GM21528 (cell line): Measurements from ENCODE around the gene NR6A1.

Source experiments
- ATAC-seq: cut with Tn5 transposase; IDR thresholded peaks from one replicate; pipeline ENCODE4 v1.9.1; 2021; ENCODE audit warnings: mild to moderate bottlenecking, moderate library complexity; ENCODE audit not compliant: unreplicated experiment, low FRiP score

NR6A1 gene

DNA sequence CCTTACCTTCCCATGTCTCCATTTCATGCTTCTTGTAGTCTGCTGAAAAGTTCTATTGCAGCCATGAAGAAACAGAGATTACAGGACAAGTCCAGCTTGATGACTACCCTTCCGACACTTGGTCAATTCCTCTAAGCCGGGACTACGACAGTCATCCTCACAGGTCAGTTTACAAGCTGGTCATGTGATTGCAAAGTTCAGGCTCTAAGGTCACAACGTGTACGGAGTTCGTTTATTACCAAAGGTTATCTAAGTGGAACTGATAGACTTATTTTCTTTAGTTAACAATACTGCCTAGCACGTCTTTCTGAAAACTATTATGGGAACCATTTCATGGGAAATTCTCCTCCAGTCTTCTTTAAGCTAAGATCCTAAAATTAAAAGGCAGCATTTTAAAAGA is 175.4 kb downstream of the NR6A1 start:
- ATAC-seq: no peak

GRCh38 chr9:124594673-124595072 is 176.4 kb downstream of the NR6A1 start:
- ATAC-seq: no peak

- ATAC-seq: no peak
These were observed 176.9 kb downstream of the NR6A1 start for GRCh38 chr9:124594225-124594624.

DNA sequence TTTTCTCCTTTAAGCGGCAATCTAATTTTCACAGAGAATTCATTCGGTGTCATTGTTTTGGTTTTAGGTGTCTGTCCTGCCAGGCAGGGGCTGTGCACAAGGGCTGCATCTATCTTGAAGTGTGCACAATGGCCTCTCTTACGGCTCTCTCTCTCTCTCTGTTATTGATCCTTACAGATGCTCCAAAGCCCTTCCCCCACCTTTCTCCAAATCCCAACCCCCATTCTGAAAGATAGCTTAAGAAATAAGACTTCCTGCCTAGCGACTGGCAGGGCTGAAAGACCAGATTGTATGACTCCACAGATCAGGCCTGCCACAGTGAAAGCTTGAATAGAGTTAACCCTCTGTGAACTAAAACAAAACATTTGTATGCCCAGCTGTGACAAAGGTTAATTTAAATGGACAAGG is 177.5 kb downstream of the NR6A1 start:
- no peak for ATAC-seq

DNA sequence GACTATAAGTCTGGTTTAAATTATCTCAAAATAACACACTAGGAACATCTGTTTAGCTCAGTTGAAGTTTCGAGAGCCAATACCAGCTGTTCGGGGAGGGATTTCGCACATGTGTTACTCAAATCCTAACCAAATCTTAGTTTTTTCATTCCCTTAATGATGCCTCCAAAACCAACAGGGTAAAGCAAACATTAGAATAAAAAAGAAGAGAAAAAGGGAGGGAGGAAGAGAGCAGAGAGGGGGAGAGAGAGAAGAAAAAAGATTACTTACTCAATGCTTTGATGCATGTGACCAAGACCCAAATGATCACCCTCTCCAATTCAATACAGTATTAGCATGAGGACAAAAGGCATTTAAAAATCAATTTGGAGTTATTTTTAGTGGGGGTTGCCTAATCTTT is 177.9 kb downstream of the NR6A1 start:
- no peak for ATAC-seq

DNA sequence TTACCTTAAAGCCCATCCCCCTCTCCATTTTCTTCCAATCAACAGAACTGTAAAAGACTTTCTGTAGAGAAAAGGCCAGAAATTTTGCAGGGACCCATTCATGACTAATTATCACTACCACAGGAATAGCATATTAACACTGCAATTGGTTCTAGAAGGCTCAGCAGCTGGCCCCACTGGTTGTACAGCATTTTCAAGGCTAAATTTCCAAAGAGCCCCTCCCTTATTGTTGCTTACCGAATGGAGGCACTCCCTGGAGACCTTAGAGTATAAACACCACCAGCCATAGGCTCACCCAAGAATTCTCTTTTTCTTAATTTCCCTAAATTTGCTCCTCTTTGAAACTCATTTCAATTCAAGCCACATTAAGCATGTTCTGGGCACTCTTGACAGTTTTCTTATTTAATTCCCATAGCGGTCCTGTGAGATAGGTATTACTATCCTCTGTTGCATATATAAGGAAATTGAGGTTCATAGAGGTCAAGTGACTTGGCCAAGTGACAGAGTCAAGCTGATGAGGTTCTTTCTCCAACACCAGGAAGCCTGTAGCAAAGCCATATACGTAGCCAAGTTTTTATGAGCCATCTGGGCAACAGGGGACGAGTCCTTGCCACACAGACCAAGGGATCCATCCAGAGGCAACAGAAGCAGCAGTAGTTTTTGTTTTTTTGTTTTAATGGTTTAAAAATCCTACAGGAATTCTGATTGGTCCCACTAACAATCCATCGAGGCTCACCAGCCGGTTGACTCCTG is 180.0 kb downstream of the NR6A1 start:
- ATAC-seq: no peak

- ATAC-seq: no peak
These were observed 186.5 kb downstream of the NR6A1 start for GRCh38 chr9:124584631-124585030.

DNA sequence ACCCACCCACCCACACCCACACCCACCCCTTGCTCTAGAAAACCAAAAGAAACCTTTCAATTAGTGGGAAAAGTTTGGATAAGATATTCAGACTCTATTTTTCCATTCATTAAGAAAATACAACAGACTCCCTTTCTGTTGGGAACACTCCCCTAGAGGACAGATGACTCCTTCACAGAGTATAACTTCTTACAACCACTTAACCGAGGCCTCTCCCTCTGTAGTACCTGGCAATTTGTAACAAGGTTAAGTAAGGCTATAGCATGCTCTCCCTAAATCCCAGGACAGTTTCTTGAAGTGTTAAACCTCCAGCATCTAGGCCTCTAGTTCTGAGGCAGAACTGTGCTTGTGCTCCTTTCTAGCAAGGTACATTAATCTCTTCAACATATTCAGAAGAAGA is 188.0 kb downstream of the NR6A1 start:
- no peak for ATAC-seq

GRCh38 chr9:124580186-124580585 is 190.9 kb downstream of the NR6A1 start:
- no peak for ATAC-seq

DNA sequence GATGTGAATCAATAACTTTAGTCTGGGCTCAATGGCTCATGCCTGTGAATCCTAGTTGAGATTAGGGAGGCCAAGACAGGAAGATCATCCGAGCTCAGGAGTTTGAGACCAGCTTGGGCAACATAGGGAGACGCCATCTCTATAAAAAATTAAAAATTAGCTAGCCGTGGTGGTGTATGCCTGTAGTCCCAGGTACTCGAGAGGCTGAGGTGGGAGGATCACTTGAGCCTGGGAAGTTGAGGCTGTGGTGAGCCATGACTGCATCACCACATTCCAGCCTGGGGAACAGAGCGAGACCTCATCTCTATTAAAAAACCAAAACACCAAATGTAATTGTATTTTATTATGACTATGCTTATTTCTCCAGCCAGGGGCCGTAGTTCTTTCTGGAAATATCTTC is 194.4 kb downstream of the NR6A1 start:
- no peak for ATAC-seq

GRCh38 chr9:124574534-124575375 is 196.4 kb downstream of the NR6A1 start:
- no peak for ATAC-seq

DNA sequence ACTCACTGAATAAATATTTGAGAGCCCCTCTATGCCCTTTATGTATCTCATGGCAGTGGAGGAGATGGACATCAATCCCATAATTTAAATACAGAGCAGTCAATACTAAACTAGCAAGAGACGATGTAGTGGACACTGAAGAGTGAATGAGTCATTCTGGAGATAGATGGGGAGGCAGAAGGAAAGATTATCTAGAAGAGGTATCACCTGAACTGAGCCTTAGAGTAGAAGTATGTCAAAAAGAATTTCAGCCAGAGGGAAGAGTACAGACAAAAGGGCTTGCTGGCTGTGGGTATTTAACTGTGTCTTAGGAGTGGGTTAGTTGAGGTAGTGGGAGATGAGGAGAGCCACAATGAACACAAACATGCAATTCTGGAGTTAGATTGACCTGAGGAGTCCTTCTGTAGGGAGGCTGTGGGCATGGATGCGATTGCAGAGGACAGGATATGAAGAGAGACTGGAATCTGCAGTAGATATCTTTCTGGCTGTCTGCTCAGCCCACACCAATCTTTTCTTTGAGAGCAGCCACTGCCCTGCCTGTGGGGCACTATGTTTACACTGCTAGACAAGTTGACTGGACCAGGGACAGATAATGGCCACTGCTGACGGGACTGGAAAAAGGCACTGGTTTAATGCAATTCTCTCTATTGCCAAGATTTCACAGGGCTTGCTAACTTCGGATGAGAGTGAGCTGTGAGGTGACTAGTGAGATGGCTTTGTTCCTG is 200.0 kb downstream of the NR6A1 start:
- no peak for ATAC-seq

DNA sequence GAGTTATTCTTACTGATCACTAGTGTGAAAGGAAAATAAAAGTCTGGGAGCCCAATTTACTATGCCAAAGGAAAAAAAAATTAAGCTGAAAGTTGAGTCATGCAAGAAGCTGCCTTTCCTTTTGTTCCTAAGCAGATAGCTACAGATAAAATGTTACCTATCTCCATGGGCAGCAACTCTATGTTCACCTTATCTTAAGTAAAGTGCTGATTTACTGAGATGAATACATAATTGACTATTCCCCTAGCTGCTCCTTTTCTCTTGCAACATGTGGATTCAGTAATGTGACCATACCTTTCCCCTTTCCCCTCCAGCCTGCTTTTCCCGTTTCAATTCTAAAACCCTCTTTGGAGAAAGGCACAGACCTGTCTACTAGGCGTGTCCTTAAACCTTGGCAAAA is 201.2 kb downstream of the NR6A1 start:
- no peak for ATAC-seq

DNA sequence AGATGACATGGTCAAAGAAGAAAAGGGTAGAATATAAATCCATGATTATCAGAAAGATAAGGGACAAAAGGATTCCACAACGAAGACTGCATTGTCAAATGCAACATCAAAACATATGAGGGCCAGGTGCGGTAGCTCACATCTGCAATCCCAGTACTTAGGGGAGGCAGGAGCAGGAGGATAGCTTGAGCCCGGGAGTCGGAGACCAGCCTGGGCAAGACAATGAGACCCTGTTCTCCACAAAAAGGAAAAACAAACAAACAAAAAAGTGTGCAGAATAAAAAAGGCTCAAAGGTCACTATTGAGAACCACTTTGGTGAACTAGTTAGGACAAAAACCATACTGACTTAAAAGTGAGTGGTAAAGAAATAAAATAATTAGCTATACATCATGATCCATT is 203.7 kb downstream of the NR6A1 start:
- ATAC-seq: no peak

GRCh38 chr9:124562328-124562727 is 208.8 kb downstream of the NR6A1 start:
- ATAC-seq: no peak

GRCh38 chr9:124559871-124560270 is 211.2 kb downstream of the NR6A1 start:
- ATAC-seq: no peak

DNA sequence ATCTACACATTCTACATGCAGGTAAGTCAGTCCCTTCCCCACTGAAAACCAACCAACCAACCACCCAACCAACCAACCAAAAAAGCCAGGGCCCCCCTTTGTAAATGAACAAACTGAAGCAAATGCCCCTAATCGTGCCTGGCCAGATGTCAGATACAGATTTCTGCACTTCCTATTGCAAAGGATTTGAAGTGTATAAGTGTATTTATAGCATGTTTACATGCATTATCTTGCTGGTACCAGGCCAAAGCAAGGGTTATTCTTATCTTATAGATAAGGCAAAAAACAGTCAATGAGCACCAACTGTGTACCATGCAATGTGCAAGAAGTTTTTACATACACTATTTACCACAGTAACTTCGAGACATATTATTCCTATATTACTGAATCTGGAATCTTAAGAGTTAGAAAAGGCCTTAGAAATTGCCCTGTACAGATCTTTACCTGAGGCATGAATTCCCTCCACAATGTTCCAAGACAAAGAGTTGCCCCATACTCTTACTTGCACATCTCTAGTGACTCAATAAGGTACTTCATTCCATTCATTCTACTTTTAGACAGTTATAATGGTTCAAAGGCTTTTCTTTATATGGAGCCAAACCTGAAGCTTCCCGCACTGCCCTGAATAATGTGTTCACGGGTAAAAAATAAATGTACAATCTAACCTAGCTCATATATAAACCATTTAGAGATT is 212.2 kb downstream of the NR6A1 start:
- ATAC-seq: no peak

GRCh38 chr9:124557895-124558294 is 213.2 kb downstream of the NR6A1 start:
- ATAC-seq: no peak

DNA sequence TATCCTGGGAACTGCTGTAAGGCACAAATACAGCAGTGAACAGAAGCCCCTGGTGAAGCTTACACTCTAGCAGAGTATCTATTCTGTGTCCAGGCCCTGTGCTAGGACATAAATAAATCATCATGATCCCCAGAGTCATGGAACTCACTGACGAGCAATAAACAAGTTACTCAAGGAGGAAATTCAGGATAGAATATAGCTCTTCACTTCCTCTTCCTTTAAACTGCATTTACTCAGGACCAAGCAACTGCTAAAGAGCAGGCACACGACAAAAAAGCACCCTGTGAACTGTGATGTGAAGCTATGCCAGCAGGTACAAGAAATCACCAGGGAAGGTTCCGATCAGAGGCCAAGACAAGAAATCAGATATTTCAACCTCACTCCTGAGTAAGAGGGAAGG is 216.1 kb downstream of the NR6A1 start:
- no peak for ATAC-seq

DNA sequence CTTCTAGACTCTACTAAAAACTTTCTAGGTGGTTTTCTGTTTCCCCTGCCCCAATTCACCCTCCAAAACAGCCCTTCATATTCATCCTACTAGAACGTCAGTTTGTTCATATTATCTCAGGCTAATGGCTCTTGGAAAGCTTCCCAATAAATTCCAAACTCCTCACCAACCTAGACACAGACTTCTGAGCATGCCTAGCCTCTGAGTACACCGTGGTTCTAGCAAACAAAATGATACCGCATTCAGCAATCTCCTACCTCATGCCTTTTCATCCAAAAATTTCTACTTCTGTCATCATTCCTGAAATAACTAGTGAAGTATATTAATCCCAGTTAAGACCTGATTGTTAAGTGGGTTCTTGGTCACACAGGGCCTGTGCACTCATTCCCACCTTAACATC is 217.4 kb downstream of the NR6A1 start:
- ATAC-seq: no peak

- no peak for ATAC-seq
These were observed 218.9 kb downstream of the NR6A1 start for GRCh38 chr9:124552273-124552605.
